Measurements from ENCODE around the gene CHFR.
"Not testable (repeated sequence)": the region's sequence is repeated elsewhere in the genome, so short reads cannot be mapped to it uniquely, and the experiment has no call there.

Gene CHFR

GRCh38 chr12:132872073-132872855 lies 15.1 kb downstream of the CHFR start:
- TF ChIP-seq MAX (IDR thresholded peaks at IDR 0.05; ENCODE audit: low read depth, low read length) (no peak), CTCF (IDR thresholded peaks at IDR 0.05; ENCODE audit: low read depth, low read length) (no peak), MYC (IDR thresholded peaks at IDR 0.05; ENCODE audit: low read depth, low read length) (no peak), POLR2A (IDR thresholded peaks at IDR 0.05; ENCODE audit: extremely low read depth, insufficient read length) (no peak)
- no peak overlapping the region for H3K4me3 ChIP-seq (ENCODE audit: low read depth, low read length)
- no peak for DNase-seq (ENCODE audit: low read depth)

- no peak for DNase-seq (ENCODE audit: low read depth)
- no peak overlapping the region for H3K4me3 ChIP-seq (ENCODE audit: low read depth, low read length)
- TF ChIP-seq CTCF (IDR thresholded peaks at IDR 0.05; ENCODE audit: low read depth, low read length) (no peak), MYC (IDR thresholded peaks at IDR 0.05; ENCODE audit: low read depth, low read length) (no peak), MAX (IDR thresholded peaks at IDR 0.05; ENCODE audit: low read depth, low read length) (no peak), POLR2A (IDR thresholded peaks at IDR 0.05; ENCODE audit: extremely low read depth, insufficient read length) (no peak)
Observed at GRCh38 chr12:132869551-132869950, 17.9 kb downstream of the CHFR start.

- H3K4me3 ChIP-seq (ENCODE audit: low read depth, low read length) = no peak overlapping the region
- DNase-seq (ENCODE audit: low read depth) = peak; percentile 53
- TF ChIP-seq CTCF (IDR thresholded peaks at IDR 0.05; ENCODE audit: low read depth, low read length) (no peak), MYC (IDR thresholded peaks at IDR 0.05; ENCODE audit: low read depth, low read length) (no peak), MAX (IDR thresholded peaks at IDR 0.05; ENCODE audit: low read depth, low read length) (no peak), POLR2A (IDR thresholded peaks at IDR 0.05; ENCODE audit: extremely low read depth, insufficient read length) (no peak)
Observed at GRCh38 chr12:132866251-132866828, 21.1 kb downstream of the CHFR start.

GRCh38 chr12:132861558-132861957 lies 25.8 kb downstream of the CHFR start:
- H3K4me3 ChIP-seq (ENCODE audit: low read depth, low read length) = no peak overlapping the region
- TF ChIP-seq MAX (IDR thresholded peaks at IDR 0.05; ENCODE audit: low read depth, low read length) = no peak
- no peak for TF ChIP-seq CTCF (IDR thresholded peaks at IDR 0.05; ENCODE audit: low read depth, low read length)
- no peak for TF ChIP-seq POLR2A (IDR thresholded peaks at IDR 0.05; ENCODE audit: extremely low read depth, insufficient read length)
- TF ChIP-seq MYC (IDR thresholded peaks at IDR 0.05; ENCODE audit: low read depth, low read length) = no peak
- DNase-seq (ENCODE audit: low read depth) = no peak

GRCh38 chr12:132858718-132859266 lies 28.6 kb downstream of the CHFR start:
- TF ChIP-seq MAX (IDR thresholded peaks at IDR 0.05; ENCODE audit: low read depth, low read length) (no peak), CTCF (IDR thresholded peaks at IDR 0.05; ENCODE audit: low read depth, low read length) (no peak), MYC (IDR thresholded peaks at IDR 0.05; ENCODE audit: low read depth, low read length) (no peak), POLR2A (IDR thresholded peaks at IDR 0.05; ENCODE audit: extremely low read depth, insufficient read length) (no peak)
- DNase-seq (ENCODE audit: low read depth) = no peak
- H3K4me3 ChIP-seq (ENCODE audit: low read depth, low read length) = no peak overlapping the region

GRCh38 chr12:132857019-132857418 lies 30.4 kb downstream of the CHFR start:
- DNase-seq (ENCODE audit: low read depth); H3K4me3 ChIP-seq (ENCODE audit: low read depth, low read length): not testable (repeated sequence)
